K562 (cell line): ENCODE data around the gene CASP2. TPM values are rescaled to one million over a fixed set of nuclear protein-coding genes. Genes with fewer than 3 reads are reported as not detected.

Experiments used
- BRD4 ChIP-seq: fragments of 200-600 bp; sonication (generic); IDR thresholded peaks from 2 replicates; pipeline ENCODE4 v1.6.1; 2017; ENCODE audit warnings: inconsistent platforms
- CBFA2T3 ChIP-seq: fragments of 450-650 bp; IDR thresholded peaks from 2 replicates; pipeline ENCODE4 v1.6.1; 2017
- CBFB ChIP-seq: sonication (generic); formaldehyde crosslinking; IDR thresholded peaks from 2 replicates; pipeline ENCODE4 v1.4.0; 2020; ENCODE audit warnings: mild to moderate bottlenecking, missing genetic modification reagents
- CREM ChIP-seq: IDR thresholded peaks from 2 replicates; pipeline ENCODE4 v1.6.1; 2014; ENCODE audit warnings: antibody characterized with exemption, low read depth
- HCFC1 ChIP-seq: IDR thresholded peaks from 2 replicates; pipeline ENCODE4 v1.6.1; 2012; ENCODE audit warnings: low read depth, low read length, improper control_type of control experiment
- HNRNPLL ChIP-seq: fragments of 200-400 bp; formaldehyde crosslinking; IDR thresholded peaks from 2 replicates; pipeline ENCODE4 v1.6.1; 2017; ENCODE audit warnings: low read length, low read depth, mild to moderate bottlenecking; ENCODE audit not compliant: poor library complexity, severe bottlenecking
- KAT8 ChIP-seq: fragments of 450-650 bp; IDR thresholded peaks from 2 replicates; pipeline ENCODE4 v1.6.1; 2016; ENCODE audit warnings: low read depth, mild to moderate bottlenecking
- KLF1 ChIP-seq: fragments of 450-650 bp; IDR thresholded peaks from 2 replicates; pipeline ENCODE4 v1.6.1; 2016; ENCODE audit warnings: missing genetic modification characterization, missing compliant biosample characterization
- L3MBTL2 ChIP-seq: fragments of 450-650 bp; IDR thresholded peaks from 2 replicates; pipeline ENCODE4 v1.6.1; 2016; ENCODE audit warnings: mild to moderate bottlenecking, moderate library complexity
- NFIX ChIP-seq: fragments of 250-450 bp; sonication (Bioruptor Pico); IDR thresholded peaks from 2 replicates; pipeline ENCODE4 v1.4.0; 2020; ENCODE audit warnings: low read depth, mild to moderate bottlenecking, moderate library complexity
- POLR2B ChIP-seq: fragments of 450-650 bp; IDR thresholded peaks from 2 replicates; pipeline ENCODE4 v1.6.1; 2018; ENCODE audit warnings: low read depth; ENCODE audit not compliant: partially characterized antibody
- PTTG1 ChIP-seq: fragments of 450-650 bp; IDR thresholded peaks from 2 replicates; pipeline ENCODE4 v1.6.1; 2016; ENCODE audit warnings: low read depth, mild to moderate bottlenecking, missing genetic modification characterization, missing compliant biosample characterization
- RBM17 ChIP-seq: fragments of 200-400 bp; formaldehyde crosslinking; IDR thresholded peaks from 2 replicates; pipeline ENCODE4 v1.6.1; 2017; ENCODE audit warnings: low read depth, mild to moderate bottlenecking, low read length, borderline replicate concordance
- RCOR1 ChIP-seq, 2 experiments: IDR thresholded peaks; 2 replicates each; pipeline ENCODE4 v1.6.1; 2012; ENCODE audit warnings: low read depth in 2 of 2, low read length in 2 of 2, borderline replicate concordance in 1 of 2, improper control_type of control experiment in 1 of 2
- SOX6 ChIP-seq: fragments of 450-650 bp; IDR thresholded peaks from 2 replicates; pipeline ENCODE4 v1.6.1; 2014; ENCODE audit warnings: mild to moderate bottlenecking
- YY1 ChIP-seq, 3 experiments: IDR thresholded peaks; 2 replicates each; pipeline ENCODE4 v1.6.1; 2011; ENCODE audit warnings: low read length in 2 of 3, mild to moderate bottlenecking in 2 of 3, moderate library complexity in 2 of 3, borderline replicate concordance in 1 of 3, control low read depth in 1 of 3, low read depth in 1 of 3; ENCODE audit not compliant: insufficient read depth in 3 of 3, insufficient replicate concordance in 2 of 3, control insufficient read depth in 1 of 3, insufficient read length in 1 of 3; ENCODE audit errors: extremely low read depth in 1 of 3
- ZFP36 ChIP-seq: fragments of 150-350 bp; IDR thresholded peaks from 2 replicates; pipeline ENCODE4 v1.6.1; 2018; ENCODE audit warnings: low read length, low read depth; ENCODE audit not compliant: partially characterized antibody
- ZNF778 ChIP-seq: fragments of 450-650 bp; formaldehyde crosslinking; IDR thresholded peaks from 2 replicates; pipeline ENCODE4 v1.4.0; 2020; ENCODE audit warnings: mild to moderate bottlenecking, moderate library complexity
- polyA plus RNA-seq, 8 experiments: library from polyadenylated mRNA; depleted of rRNA in 4 of 8; stranded (reverse) in 5 of 8; unstranded in 3 of 8; fragments of >200 nt; fragmentation: Nextera tagmentation in 2 of 8; fragmentation: Illumina TruSeq in 1 of 8; extraction: Ambion mirVana in 2 of 8; extraction: Trizol in 1 of 8; gene quantifications; 2 replicates each; pipeline versions ENCODE4 v1.2.1 to v1.2.3, GENCODE V29; 2011 to 2014; ENCODE audit warnings: inconsistent platforms in 1 of 8, missing spikeins in 1 of 8
- total RNA-seq, 7 experiments: library from RNA; depleted of rRNA in 6 of 7; stranded (reverse); fragments of >200 nt in 6 of 7; fragmentation: Illumina TruSeq in 2 of 7; extraction: Trizol in 2 of 7; gene quantifications; 2 replicates each; pipeline versions ENCODE4 v1.2.1 to v1.2.3, GENCODE V29; 2011 to 2021; ENCODE audit warnings: low replicate concordance in 1 of 7
- TF ChIP-seq, protein P1 (sequence below): fragments of 200-600 bp; sonication (generic); IDR thresholded peaks from one replicate; pipeline ENCODE4 v1.6.1; 2012; ENCODE audit warnings: mild to moderate bottlenecking, low read depth, low read length, inconsistent platforms

CASP2 gene
- total and polyA plus RNA-seq, 9 of the 15 experiments (the other 6 are each of a cell fraction or from before 2014, with no cell fraction given) = 18.8 to 64.9 (median 24.1) TPM

DNA sequence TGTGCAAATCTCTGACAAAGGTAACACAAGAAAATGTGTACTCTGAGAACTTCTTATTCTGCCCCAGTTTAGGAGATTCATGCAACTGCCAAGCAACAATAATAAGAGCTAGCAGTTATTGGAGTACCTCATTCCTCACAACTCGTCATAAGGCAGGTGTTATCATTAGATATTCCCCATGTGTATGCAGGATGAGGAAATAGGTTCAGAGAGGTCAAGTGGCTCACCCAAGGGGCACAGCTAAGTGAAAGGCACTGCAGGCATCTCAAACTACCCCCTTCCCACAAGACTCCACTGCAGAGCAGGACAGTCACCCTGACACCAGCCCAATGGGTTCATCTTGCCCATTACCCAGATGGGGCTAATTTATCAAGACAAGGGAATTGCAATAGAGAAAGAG, 26.2 kb upstream of the CASP2 start (continued):
- TF ChIP-seq, protein P1, sequence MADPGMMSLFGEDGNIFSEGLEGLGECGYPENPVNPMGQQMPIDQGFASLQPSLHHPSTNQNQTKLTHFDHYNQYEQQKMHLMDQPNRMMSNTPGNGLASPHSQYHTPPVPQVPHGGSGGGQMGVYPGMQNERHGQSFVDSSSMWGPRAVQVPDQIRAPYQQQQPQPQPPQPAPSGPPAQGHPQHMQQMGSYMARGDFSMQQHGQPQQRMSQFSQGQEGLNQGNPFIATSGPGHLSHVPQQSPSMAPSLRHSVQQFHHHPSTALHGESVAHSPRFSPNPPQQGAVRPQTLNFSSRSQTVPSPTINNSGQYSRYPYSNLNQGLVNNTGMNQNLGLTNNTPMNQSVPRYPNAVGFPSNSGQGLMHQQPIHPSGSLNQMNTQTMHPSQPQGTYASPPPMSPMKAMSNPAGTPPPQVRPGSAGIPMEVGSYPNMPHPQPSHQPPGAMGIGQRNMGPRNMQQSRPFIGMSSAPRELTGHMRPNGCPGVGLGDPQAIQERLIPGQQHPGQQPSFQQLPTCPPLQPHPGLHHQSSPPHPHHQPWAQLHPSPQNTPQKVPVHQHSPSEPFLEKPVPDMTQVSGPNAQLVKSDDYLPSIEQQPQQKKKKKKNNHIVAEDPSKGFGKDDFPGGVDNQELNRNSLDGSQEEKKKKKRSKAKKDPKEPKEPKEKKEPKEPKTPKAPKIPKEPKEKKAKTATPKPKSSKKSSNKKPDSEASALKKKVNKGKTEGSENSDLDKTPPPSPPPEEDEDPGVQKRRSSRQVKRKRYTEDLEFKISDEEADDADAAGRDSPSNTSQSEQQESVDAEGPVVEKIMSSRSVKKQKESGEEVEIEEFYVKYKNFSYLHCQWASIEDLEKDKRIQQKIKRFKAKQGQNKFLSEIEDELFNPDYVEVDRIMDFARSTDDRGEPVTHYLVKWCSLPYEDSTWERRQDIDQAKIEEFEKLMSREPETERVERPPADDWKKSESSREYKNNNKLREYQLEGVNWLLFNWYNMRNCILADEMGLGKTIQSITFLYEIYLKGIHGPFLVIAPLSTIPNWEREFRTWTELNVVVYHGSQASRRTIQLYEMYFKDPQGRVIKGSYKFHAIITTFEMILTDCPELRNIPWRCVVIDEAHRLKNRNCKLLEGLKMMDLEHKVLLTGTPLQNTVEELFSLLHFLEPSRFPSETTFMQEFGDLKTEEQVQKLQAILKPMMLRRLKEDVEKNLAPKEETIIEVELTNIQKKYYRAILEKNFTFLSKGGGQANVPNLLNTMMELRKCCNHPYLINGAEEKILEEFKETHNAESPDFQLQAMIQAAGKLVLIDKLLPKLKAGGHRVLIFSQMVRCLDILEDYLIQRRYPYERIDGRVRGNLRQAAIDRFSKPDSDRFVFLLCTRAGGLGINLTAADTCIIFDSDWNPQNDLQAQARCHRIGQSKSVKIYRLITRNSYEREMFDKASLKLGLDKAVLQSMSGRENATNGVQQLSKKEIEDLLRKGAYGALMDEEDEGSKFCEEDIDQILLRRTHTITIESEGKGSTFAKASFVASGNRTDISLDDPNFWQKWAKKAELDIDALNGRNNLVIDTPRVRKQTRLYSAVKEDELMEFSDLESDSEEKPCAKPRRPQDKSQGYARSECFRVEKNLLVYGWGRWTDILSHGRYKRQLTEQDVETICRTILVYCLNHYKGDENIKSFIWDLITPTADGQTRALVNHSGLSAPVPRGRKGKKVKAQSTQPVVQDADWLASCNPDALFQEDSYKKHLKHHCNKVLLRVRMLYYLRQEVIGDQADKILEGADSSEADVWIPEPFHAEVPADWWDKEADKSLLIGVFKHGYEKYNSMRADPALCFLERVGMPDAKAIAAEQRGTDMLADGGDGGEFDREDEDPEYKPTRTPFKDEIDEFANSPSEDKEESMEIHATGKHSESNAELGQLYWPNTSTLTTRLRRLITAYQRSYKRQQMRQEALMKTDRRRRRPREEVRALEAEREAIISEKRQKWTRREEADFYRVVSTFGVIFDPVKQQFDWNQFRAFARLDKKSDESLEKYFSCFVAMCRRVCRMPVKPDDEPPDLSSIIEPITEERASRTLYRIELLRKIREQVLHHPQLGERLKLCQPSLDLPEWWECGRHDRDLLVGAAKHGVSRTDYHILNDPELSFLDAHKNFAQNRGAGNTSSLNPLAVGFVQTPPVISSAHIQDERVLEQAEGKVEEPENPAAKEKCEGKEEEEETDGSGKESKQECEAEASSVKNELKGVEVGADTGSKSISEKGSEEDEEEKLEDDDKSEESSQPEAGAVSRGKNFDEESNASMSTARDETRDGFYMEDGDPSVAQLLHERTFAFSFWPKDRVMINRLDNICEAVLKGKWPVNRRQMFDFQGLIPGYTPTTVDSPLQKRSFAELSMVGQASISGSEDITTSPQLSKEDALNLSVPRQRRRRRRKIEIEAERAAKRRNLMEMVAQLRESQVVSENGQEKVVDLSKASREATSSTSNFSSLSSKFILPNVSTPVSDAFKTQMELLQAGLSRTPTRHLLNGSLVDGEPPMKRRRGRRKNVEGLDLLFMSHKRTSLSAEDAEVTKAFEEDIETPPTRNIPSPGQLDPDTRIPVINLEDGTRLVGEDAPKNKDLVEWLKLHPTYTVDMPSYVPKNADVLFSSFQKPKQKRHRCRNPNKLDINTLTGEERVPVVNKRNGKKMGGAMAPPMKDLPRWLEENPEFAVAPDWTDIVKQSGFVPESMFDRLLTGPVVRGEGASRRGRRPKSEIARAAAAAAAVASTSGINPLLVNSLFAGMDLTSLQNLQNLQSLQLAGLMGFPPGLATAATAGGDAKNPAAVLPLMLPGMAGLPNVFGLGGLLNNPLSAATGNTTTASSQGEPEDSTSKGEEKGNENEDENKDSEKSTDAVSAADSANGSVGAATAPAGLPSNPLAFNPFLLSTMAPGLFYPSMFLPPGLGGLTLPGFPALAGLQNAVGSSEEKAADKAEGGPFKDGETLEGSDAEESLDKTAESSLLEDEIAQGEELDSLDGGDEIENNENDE = no peak
- TF ChIP-seq RBM17 = no peak
- no peak for TF ChIP-seq YY1 (IDR thresholded peaks at IDR 0.05; ENCODE audit: borderline replicate concordance in 1 of 3, control insufficient read depth in 1 of 3, extremely low read depth in 1 of 3, insufficient read depth in 3 of 3, insufficient read length in 1 of 3, insufficient replicate concordance in 2 of 3, low read depth in 1 of 3, low read length in 2 of 3)
- no peak for TF ChIP-seq NFIX (CRISPR knock-in tag)
- TF ChIP-seq HCFC1 = no peak
- no peak for TF ChIP-seq PTTG1 (tag)
- TF ChIP-seq RCOR1 (IDR thresholded peaks at IDR 0.05; ENCODE audit: borderline replicate concordance in 1 of 2, low read depth in 2 of 2, low read length in 2 of 2) = 0 out of 4 replicates have a peak, but pooled peaks of 1 of the 2 experiments have one; percentile 7
- no peak for TF ChIP-seq HNRNPLL
- TF ChIP-seq POLR2B = no peak
- TF ChIP-seq L3MBTL2 = no peak
- TF ChIP-seq BRD4 = no peak
- TF ChIP-seq CBFA2T3 = peak; percentile 51
- no peak for TF ChIP-seq SOX6
- no peak for TF ChIP-seq ZNF778 (CRISPR knock-in tag)
- TF ChIP-seq CREM = no peak
- no peak for TF ChIP-seq CBFB
- peak; percentile 71 for TF ChIP-seq ZFP36
- no peak for TF ChIP-seq KLF1 (tag)
- TF ChIP-seq KAT8 = no peak
